Measurements from ENCODE around the gene MGLL.

MGLL gene

DNA sequence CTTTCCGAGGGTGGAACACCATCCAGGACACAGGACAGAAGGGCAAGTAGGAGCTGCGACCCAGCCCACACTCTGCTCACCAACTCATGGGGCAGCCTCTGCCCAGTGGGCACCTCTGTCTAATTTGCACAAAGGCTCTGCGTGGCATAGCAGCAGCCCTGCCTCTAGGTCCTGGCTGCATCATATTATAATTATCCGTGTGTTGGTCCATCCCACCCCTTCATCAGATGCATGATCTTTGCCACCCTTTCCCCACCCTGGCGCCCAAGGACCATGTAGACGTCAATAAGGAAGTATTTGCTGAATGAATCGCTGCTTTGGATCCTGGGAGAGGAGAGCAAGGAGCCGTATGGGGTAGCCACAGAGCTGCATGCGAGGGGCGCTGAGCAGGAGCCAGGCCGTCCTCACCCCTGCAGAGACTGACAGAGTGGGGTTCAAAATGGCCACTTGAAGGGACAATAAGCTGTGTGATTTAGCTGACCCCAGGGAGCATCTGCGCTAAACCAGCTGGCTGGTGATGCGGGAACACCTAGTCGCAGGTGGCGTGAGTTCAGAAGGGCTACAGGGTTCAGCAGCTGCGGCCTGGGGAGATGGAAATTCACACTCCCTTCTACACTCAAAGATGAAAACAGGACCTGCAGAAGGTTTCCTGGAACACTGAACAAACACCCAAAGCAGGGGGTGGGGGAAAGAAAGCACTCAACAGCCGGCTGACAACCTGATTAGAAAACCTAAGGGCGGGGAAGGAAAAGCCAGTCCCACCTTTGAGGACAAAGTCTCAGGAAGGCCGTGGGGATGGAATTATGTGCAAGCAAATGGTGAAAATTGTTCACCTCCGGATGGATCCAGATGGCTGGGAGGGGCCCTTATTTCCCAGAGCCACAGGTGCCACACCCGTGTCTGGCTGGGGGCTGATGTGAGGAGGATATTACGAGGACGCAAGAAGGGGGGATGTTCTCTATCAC, 6.4 kb downstream of the MGLL start:
- Histone ChIP-seq H3K27ac (peak overlapping the region in 3 of 21 experiments; percentile 11 to 43 (median 26)), H3K4me3 (no peak overlapping the region)

DNA sequence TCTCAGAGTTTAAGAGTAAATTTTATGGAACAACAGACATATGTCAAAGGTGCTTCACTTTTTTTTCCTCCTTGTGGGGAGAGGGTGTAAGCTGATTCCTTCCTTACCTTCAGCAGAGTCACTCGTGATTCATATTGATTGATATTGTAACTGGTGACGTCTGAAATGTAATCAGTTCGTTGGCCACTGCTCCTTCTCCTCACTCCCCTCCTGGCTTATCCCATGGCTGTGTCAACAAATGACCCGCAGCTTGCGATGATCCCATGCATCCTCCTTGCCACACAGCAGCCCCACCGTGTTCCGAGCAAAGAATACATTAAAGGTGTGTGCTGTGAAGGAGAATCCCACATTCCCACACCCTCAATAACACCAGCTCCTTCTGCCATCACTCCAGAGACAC, 7.3 kb downstream of the MGLL start:
- Histone ChIP-seq H3K4me3 (no peak overlapping the region), H3K27ac (no peak overlapping the region)

DNA sequence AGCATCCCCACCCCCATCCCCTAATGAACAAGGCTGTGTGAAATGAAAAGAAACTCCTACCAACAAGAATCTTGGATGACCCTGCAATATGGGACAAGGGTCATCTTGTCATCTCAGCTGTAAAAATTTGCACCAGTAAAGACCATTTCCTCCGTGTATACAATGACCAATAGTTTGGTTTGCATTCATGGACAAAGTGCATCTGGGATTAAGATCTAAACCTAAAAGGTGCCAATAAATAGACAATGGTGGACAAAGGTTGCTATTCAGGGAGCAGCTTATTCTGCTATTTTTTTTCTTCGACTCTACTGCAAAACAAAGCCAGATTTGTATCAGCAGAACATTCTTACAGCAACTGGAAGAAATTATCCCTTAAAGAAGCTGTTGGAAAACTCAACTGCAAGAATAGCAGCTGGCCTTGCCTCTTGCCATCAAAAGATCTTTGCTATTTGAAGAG, 8.0 kb downstream of the MGLL start:
- no peak overlapping the region for H3K4me3 ChIP-seq
- H3K27ac ChIP-seq = no peak overlapping the region

DNA sequence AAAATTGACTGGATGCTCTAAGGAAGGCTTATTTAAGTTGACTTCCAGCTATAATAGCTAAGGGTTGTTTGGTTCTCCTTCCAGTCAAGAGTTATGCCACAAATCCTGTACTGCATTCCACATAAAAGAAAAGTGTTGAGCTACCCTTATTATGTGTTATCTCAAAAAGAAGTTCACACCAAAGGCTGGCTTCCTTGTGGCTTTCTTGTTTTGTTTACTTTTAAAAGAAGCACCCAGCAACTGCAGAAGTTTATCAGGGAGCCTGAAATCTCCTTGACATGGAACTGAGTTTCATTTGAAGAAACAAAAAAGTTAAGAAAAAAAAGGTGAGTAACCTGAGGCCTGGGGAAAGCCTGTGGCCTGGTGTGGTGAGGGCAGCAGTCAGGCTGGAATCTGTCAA, 10.2 kb downstream of the MGLL start:
- Histone ChIP-seq H3K4me3 (no peak overlapping the region), H3K27ac (no peak overlapping the region)

DNA sequence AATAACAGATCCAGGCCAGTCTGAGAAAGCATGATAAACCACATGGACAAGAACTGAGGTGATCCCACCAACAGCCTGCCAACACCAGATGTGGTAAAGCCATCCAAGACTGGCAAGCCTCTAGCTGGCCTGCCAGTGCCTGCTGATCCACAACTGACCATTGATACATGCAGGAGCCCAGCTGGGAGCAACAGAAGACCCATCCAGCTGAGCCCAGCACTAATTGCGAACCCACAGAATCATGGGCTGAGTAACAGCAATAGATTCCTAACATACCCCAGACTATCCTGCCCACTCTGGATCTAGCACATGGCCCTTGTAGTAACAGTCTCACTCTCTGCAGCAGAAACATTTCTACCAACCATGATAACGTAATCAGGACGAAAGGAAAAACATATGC, 10.6 kb downstream of the MGLL start:
- Histone ChIP-seq H3K27ac (no peak overlapping the region), H3K4me3 (no peak overlapping the region)

DNA sequence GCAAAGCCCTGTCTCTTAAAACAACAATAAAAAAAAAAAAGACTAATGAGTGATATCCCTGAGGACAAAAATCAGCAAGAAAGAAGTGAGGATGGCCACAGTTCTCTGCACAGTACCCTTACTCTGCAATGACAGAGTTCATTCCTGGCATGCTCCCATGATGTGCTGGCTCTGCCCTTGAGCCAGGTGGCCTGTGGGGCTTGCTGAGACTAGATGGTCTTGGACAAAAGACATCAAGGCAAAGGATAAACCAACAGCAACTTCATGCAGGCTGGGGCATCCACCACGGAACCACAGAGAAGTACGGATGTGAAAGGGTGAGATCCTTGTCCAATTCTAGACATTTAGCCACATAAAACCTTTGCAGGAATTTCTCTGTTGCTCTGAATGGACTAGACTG, 12.7 kb downstream of the MGLL start:
- no peak overlapping the region for H3K4me3 ChIP-seq
- H3K27ac ChIP-seq = no peak overlapping the region

DNA sequence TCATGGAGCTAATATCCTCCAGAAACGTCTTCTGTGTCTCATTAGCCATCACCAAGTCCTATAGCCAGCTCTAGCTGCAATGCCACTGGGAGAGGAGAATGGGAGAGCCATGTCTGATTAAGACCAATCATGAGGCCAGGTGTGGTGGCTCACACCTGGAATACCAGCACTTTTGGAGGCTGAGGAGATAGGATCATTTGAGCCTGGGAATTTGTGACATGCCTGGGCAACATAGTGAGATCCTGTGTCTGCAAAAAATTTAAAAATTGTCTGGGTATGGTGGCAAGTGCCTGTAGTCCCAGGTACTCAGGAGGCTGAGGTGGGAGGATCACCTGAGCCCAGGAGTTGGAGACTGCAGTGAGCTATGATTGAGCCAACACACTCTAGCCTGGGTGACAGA, 13.1 kb downstream of the MGLL start:
- H3K4me3 ChIP-seq = no peak overlapping the region
- H3K27ac ChIP-seq = no peak overlapping the region

DNA sequence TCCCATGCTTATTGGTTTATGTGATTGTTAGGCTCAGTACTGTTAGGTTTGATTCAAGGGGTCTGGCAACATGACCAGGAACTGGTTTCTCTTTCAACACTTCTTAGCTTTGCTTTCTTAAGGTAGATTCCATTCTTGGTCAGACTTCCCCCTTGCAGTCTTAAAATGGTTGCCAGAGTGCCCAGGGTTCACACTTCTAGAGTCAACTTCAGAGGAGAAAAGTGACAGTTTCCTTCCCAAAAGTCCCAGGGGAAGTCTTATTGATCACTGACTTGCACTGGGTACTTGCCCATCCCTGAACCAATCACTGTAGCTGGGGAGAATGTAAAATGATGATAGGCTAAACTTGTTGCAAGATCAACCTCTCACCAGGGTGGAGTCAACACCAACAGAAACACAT, 14.1 kb downstream of the MGLL start:
- H3K27ac ChIP-seq = no peak overlapping the region
- no peak overlapping the region for H3K4me3 ChIP-seq

DNA sequence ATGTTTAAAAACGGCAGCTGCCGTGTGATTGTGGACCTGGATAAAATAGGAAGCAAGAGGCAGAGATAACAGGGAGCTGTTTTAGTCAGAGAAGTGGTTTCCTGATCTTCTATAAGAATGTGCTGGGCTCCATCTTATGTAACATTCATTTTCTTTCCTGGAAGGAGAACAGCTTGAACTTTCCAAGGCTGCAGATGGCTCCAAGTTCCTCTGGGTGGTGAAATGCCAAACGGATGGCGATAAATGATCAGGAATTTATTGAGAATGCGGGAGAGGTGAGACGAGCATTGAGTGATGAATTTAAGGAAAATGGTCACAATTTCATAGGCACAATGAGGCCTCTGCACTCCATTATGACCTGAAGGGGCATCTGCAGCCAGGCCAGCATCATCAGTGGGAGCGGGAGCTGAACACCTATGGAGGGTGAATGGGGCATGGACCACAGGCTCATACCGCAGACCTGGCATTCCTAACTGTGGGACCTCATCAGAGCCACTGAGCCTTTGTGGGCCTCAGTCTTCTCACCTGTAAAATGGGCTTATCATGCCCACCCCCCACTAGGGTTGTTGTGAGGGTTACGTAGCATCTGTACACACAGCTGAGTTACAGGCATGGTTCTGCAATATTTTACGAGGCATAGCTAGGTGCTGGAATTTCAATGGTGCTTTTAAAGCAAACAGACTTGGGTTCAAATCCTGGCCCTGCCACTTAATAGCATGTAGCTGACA, 17.1 kb downstream of the MGLL start:
- no peak overlapping the region for H3K4me3 ChIP-seq
- no peak overlapping the region for H3K27ac ChIP-seq

DNA sequence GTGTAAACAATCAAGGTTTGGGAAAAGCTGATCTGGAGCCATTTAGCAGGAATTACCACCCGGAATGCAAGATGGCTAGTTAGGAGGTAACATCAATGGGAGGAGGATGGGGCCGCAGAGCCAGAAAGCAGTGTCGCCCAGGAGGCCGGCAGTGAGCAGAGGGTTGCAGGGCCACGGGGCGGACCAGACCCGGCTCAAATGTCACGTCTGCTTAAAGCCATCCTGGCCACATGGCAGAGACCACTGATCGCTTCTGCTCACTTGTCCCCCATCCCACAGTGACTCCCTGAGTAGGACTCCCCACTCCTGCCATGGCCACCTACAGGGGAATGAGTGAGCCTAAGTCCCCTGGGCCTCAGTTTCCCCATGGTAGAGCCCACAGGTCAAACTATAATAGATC, 18.2 kb downstream of the MGLL start:
- no peak overlapping the region for H3K4me3 ChIP-seq
- no peak overlapping the region for H3K27ac ChIP-seq

DNA sequence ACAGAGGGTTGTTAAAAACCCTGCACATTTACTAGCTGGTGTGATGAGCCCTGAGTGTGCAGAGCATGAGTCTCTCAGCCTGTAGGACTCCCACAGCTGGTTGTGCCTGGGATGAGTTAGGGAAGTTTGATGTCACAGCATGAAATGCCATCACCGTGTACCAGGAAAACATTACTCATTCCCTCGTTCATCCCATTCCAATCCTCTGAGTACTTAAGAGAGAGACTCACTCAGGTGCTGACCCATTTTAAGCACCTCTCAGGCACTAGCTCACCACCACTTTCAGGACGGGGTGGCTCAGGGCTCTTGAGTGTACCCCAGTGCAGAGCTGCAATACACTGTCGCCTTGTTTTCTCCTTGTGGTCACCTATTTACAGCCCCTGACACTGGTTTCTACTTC, 18.7 kb downstream of the MGLL start:
- H3K4me3 ChIP-seq = no peak overlapping the region

DNA sequence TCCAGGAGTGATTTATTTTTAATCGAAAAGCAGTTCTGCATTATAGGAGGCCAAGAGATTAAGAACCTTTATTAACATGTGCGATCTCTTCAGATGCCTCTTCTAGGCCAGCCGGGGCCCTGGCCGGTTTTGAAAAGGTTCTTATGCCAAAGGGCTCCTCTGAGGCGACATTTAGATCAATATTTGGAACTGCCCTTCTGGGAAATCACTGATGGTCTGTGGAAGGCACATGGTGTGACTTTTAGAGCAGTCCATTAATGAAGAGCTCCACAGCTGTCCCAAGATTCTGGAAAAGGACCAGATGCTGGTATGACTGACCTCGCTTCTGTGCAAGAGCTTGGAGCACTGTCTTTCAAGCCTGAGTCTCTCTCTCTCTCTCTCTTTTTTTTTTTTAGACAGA, 19.7 kb downstream of the MGLL start:
- Histone ChIP-seq H3K27ac (no peak overlapping the region), H3K4me3 (no peak overlapping the region)

More for the DNA sequence above, 18.7 kb downstream of the MGLL start:
- no peak overlapping the region for H3K27ac ChIP-seq

DNA sequence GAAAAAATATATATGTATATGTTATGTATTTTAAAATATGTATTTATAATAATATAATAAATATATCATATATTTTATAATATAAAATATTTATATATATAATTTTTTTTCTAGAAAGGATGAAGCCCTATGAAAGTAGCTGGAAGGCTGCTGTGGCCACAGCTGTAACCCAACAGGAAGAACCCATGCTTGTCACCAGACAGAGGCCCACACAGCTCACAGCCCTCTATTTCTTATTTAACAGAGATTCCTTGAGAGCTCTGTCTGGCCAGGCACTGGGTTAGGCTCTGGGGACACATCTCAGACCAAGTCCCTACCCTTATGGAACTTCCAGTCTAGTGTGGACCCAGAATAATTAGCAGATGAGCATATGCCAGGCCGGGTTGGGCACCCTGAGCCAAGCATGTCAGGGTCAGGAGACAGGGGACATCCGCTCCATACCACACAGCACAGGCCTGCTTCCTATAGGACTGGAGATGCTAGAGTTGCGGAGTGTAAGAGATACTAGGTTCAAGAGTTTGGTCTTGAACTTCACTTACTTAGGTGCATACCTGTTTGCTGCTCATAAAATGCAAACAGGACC, 20.5 kb downstream of the MGLL start:
- Histone ChIP-seq H3K27ac (peak overlapping the region in 1 of 21 experiments; percentile 22), H3K4me3 (no peak overlapping the region)

DNA sequence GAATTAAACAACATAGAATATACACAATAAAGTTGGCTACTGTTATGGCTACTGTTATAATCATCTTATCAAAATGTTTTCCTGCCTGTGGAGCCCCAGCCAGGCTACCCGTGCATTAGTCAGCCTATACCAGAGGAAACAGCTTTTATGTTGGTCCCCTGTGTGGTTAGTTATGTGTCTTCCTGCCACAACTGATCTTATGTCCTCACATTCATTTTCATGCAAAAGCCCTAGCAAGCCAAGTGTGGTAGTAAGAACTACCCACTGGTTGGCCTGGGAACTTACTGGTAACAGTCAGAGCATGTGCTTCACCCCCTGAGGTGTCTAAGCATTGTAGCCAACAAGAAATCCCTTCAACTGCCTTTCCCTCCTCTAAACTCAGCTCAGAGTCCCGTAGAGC, 21.8 kb downstream of the MGLL start:
- peak overlapping the region in 8 of 21 experiments; percentile 7 to 73 (median 62) for H3K27ac ChIP-seq

DNA sequence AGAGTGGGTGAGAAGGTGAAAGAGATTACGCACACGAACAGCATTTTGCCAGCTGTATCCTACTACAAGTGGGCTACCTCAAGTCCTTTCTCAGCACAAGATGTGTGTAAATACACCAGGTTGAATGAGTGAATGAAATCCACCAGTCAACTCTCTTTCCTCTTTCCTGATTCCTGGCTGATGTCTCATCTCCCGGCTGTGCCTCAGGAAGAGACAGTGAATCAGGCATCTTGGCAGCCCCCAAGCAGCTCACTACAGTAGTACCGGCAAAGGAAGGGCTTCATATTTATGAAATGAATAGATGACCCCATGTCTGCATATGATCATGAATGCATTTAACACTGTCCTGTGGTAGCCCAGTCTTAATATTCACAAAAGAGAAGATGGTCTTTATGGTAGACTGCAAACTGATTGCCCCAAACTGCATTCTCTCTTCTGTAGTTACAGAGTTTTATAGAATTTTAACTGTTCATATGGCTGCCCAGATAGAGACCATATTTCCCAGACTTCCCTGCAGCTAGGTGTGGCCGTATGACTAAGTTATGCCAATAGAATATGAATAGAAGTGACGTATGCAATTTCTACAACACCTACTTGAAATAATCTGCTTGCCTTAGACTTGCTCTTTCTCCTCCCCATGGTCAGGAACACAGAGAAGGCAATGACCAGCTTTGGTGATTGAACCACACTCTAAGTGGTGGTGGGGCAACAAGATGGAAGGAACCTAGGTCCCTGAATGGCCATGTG, 22.7 kb downstream of the MGLL start:
- H3K4me3 ChIP-seq = no peak overlapping the region
- peak overlapping the region in 7 of 21 experiments; percentile 7 to 73 (median 62) for H3K27ac ChIP-seq

More for the DNA sequence above, 21.8 kb downstream of the MGLL start:
- no peak overlapping the region for H3K4me3 ChIP-seq

DNA sequence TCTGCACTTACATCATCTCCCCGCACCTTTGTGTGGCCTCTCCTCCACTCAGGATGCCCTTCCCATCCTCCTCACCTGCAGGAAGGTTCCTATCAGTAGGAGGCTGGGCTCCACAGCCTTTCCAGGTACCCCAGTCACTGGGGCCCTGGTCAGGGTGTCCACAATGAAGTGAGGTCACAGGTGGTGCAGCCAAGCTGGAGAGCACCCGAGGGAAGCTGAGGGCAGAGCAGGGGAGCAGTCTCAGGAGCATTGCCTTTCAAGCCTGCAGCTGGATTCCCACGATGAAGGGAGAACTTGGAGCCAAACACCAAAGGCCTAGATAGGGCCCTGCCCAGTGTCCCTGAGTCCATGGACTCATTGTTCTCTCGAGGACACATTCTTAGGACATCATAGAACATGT, 23.6 kb downstream of the MGLL start:
- Histone ChIP-seq H3K27ac (peak overlapping the region in 1 of 21 experiments; percentile 23), H3K4me3 (no peak overlapping the region)

DNA sequence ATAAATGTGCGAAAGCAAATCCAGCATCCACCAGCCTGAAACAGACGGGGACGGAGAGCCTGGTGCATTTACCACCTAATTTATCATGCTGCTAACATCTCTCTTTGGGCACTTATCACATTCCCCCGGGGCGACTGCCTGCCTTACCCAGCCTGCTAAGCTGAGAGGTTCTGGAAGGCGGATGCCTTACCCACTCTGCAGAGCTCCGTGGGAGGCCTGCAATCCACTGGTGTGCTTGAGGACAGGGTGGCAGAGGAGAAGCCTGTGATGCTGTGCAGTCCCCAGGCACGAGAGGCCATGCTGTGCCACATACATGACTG, 25.5 kb downstream of the MGLL start:
- no peak overlapping the region for H3K4me3 ChIP-seq
- H3K27ac ChIP-seq = no peak overlapping the region

DNA sequence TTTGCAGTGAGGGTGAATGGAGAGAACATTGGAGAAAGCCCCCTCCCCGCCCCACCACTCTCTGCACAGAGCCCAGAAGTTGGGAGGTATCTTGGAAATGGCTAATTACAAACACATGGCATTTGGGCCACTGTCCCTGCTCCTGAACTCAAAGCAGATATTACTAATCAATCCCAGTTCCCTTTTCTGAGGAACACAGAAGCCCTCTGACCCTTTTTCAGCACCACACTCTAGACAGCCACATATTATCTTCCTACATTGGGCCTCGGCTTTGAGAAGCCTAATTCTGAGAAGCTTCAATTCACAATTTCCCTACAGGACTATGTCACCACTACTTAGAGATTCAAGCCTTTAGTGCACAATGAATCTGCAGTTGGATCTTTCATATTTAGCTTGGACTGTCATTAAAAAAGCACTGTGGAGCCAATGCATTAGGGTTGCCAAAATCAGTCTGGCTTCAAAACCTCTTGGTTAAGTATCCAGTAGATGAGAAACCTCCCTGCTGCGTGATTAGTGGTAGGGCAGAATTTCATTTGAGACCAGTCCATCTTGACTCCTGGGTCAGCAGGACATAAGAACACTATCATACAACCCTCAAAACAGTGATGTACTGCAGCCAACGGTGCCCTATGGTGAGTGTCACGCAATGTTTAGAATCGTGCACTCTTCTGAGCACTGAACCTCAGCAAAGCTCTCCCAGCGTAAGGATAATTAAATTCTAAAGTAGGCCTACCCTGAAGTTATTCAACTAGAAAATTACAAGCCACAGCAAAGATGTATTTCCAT, 26.1 kb downstream of the MGLL start:
- H3K4me3 ChIP-seq = no peak overlapping the region
- H3K27ac ChIP-seq = no peak overlapping the region

DNA sequence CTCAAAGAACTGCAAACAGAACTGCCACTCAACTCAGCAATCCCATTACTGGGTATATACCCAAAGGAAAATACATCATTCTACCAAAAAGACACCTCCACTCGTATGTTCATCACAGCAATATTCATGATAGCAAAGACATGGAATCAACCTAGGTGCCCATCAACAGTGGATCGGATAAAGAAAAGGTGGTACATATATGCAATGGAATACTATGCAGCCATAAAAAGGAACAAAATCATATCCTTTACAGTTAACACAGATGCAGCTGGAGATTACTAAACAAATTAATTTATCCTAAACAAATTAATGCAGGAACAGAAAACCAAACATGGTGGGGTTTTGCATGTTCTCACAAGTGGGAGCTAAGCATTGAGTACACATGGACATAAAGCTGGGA, 27.3 kb downstream of the MGLL start:
- no peak overlapping the region for H3K4me3 ChIP-seq
- no peak overlapping the region for H3K27ac ChIP-seq
